ENCODE data around the gene TRMT6.
A peak's percentile ranks its signal among the peaks of the same experiment; 100 is the strongest.

TRMT6 gene

GRCh38 chr20:5950271-5951031, at the start of gene TRMT6, which contains the start of gene MCM8:
TRMT6 (minus strand) TSS chr20:5950533; CDS start chr20:5950405, 128 bp downstream.
MCM8 (plus strand) TSS chr20:5950652; CDS start chr20:5952016, 1,364 bp downstream.
- DNase-seq, result peak; percentile 84

- DNase-seq, result no peak
Measured at GRCh38 chr20:5999783-6000182, 49.5 kb upstream of the TRMT6 start.

GRCh38 chr20:5996765-5997164, 46.4 kb upstream of the TRMT6 start:
- no peak for DNase-seq

GRCh38 chr20:5991623-5992441, 41.5 kb upstream of the TRMT6 start:
- DNase-seq, result no peak

- DNase-seq, result no peak
Measured at GRCh38 chr20:5990946-5991345, 40.6 kb upstream of the TRMT6 start.

GRCh38 chr20:5989539-5989938, 39.2 kb upstream of the TRMT6 start:
- DNase-seq, result no peak

- no peak for DNase-seq
Measured at GRCh38 chr20:5987383-5987782, 37.0 kb upstream of the TRMT6 start.

GRCh38 chr20:5980720-5981538, 30.6 kb upstream of the TRMT6 start:
- DNase-seq, result no peak

GRCh38 chr20:5979801-5980200, 29.5 kb upstream of the TRMT6 start:
- DNase-seq, result no peak

- no peak for DNase-seq
Measured at GRCh38 chr20:5977975-5978374, 27.6 kb upstream of the TRMT6 start.

GRCh38 chr20:5977223-5977622, 26.9 kb upstream of the TRMT6 start:
- no peak for DNase-seq

GRCh38 chr20:5975778-5976177, 25.4 kb upstream of the TRMT6 start:
- DNase-seq, result no peak

- no peak for DNase-seq
Measured at GRCh38 chr20:5974531-5974930, 24.2 kb upstream of the TRMT6 start.

- no peak for DNase-seq
Measured at GRCh38 chr20:5973971-5974370, 23.6 kb upstream of the TRMT6 start.

GRCh38 chr20:5973172-5973571, 22.8 kb upstream of the TRMT6 start:
- DNase-seq, result no peak

- no peak for DNase-seq
Measured at GRCh38 chr20:5971203-5971602, 20.9 kb upstream of the TRMT6 start.

GRCh38 chr20:5970381-5970780, 20.0 kb upstream of the TRMT6 start:
- DNase-seq, result no peak

- DNase-seq, result no peak
Measured at GRCh38 chr20:5969940-5970339, 19.6 kb upstream of the TRMT6 start.

- no peak for DNase-seq
Measured at GRCh38 chr20:5969348-5969935, 19.1 kb upstream of the TRMT6 start.

GRCh38 chr20:5968462-5968861, 18.1 kb upstream of the TRMT6 start:
- no peak for DNase-seq

- DNase-seq, result no peak
Measured at GRCh38 chr20:5967469-5967868, 17.1 kb upstream of the TRMT6 start.

- DNase-seq, result no peak
Measured at GRCh38 chr20:5949943-5950270, 426 bp downstream of the TRMT6 start.

- no peak for DNase-seq
Measured at GRCh38 chr20:5947276-5947675, 3.1 kb downstream of the TRMT6 start.
